ENCODE data around the gene RALGAPA2.

DNA sequence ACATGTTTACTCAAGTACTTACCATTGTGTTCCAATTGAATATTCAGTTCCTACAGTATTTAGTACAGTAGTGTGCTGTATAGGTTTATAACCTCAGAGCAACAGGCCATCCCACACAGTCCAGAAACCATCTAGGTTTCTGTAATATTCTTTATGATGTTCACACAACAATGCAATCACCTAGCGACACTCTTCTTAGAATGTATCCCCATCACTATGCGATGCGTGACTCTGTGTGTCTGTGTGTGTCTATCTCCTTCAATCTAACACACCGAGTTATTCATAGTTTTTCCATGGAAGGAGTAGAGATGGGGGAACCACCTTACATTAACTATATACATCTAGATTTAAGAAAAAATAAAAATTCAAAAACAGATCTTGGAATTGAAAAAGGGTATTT is 182.8 kb downstream of the RALGAPA2 start:
- TF ChIP-seq, protein P1, sequence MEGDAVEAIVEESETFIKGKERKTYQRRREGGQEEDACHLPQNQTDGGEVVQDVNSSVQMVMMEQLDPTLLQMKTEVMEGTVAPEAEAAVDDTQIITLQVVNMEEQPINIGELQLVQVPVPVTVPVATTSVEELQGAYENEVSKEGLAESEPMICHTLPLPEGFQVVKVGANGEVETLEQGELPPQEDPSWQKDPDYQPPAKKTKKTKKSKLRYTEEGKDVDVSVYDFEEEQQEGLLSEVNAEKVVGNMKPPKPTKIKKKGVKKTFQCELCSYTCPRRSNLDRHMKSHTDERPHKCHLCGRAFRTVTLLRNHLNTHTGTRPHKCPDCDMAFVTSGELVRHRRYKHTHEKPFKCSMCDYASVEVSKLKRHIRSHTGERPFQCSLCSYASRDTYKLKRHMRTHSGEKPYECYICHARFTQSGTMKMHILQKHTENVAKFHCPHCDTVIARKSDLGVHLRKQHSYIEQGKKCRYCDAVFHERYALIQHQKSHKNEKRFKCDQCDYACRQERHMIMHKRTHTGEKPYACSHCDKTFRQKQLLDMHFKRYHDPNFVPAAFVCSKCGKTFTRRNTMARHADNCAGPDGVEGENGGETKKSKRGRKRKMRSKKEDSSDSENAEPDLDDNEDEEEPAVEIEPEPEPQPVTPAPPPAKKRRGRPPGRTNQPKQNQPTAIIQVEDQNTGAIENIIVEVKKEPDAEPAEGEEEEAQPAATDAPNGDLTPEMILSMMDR (IDR thresholded peaks at IDR 0.05; ENCODE audit: low read depth, low read length): no peak
- no peak for TF ChIP-seq EZH2phosphoT487 (IDR thresholded peaks at IDR 0.05; ENCODE audit: low read depth)

Data from OCI-LY3 (cell line).